Measurements from ENCODE around the gene ATP6V0C.

DNA sequence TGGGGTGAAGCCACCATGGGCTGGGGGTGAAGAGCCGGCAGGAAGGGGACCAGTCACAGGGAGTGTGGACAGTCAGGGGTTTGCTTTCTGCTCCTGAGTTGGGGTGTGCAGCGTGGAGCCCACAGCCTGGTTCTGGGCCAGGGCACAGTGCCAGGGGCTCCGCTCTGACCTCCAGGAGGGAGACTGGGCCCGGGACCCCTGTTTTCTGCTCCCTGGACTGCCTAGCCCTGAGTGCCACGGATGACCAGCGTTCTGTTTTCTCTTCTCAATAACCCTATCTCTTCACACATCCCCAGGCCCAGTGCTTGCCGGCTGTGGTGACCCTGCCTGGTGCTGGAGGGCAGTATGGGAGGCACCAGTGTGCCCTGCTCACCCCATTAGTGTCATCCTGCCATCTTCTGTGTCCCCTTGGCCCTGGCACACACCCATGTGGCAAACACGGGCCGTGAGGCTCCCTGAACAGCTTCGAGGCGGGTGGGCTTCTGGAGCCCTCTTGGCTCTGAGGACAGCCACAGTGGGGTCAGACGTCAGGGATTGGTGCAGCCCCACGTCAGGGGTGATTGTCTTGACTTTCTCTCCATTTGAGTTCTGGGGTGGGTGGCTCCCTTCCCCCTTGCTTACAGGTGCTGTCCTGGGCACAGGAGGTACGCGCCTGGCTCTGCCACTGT, 16.3 kb downstream of the ATP6V0C start:
- TF ChIP-seq, protein P1, sequence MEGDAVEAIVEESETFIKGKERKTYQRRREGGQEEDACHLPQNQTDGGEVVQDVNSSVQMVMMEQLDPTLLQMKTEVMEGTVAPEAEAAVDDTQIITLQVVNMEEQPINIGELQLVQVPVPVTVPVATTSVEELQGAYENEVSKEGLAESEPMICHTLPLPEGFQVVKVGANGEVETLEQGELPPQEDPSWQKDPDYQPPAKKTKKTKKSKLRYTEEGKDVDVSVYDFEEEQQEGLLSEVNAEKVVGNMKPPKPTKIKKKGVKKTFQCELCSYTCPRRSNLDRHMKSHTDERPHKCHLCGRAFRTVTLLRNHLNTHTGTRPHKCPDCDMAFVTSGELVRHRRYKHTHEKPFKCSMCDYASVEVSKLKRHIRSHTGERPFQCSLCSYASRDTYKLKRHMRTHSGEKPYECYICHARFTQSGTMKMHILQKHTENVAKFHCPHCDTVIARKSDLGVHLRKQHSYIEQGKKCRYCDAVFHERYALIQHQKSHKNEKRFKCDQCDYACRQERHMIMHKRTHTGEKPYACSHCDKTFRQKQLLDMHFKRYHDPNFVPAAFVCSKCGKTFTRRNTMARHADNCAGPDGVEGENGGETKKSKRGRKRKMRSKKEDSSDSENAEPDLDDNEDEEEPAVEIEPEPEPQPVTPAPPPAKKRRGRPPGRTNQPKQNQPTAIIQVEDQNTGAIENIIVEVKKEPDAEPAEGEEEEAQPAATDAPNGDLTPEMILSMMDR (optimal IDR thresholded peaks at IDR 0.05 in 1 of 3, IDR thresholded peaks at IDR 0.05 in 1 of 3, conservative IDR thresholded peaks at IDR 0.05 in 1 of 3; ENCODE audit: extremely low read depth in 1 of 3, insufficient read depth in 2 of 3, low read length in 3 of 3): no peak
- TF ChIP-seq EZH2 (IDR thresholded peaks at IDR 0.05; ENCODE audit: low read length): no peak

Measured in keratinocyte (primary cell).